ENCODE results near the gene SYF2. TPM values are rescaled to one million over a fixed set of nuclear protein-coding genes. Genes with fewer than 3 reads are reported as not detected.
A peak's percentile ranks its signal among the peaks of the same experiment; 100 is the strongest.

Gene SYF2
- total and polyA plus RNA-seq, 2 of the 13 experiments (the other 11 are each of a cell fraction or from before 2014, with no cell fraction given) = 17.8 to 34.1 TPM

DNA sequence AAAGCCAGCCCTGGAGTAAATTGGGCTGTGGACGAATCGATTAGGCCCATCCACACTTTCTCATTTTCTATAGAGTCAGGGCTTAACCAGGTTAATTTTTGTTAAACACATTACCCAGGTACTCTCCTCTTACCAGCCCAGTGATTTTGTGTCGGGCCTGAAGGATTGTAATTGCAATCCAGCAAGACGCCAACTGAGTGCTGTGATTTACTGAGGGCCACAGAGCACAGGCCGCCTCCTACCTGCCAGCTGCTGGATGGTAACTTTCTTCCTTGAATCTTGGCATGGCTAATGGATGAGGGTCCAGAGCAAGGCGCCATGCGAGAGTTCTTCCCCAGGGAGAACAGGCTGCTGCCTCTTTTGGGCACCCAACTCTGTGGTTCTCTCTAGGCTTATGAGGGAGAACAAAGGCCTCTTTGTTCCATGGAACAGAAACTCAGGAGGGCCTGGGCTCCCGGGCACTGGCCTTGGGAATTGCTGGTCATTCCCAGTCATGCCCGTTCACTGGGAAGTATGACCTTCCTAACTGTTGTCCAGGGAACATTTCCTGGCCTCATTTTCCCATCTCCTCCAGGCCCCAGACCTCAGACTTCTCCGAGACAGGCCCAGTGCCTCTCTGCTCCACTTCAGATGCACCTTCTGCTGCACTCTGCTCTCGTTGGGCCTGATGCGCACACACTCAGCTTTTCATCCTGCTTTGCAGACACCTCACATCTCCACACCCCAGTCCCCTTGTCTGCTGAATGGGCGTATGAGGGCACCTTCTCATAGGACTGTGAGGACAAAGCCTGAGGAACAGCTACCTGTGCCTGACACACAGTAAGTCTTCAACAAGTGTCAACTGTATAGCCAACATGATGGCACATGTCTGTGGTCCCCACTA, 57.3 kb downstream of the SYF2 start (continued):
- TF ChIP-seq MTA1 (CRISPR knock-in tag; IDR thresholded peaks at IDR 0.05; ENCODE audit: borderline replicate concordance) (peak; percentile 58; the same call in 1 of the 2 replicates), ZNF281 (CRISPR knock-in tag; IDR thresholded peaks at IDR 0.05; ENCODE audit: borderline replicate concordance) (no peak), PAX8 (CRISPR knock-in tag; IDR thresholded peaks at IDR 0.05; ENCODE audit: borderline replicate concordance) (no peak), WIZ (CRISPR knock-in tag; IDR thresholded peaks at IDR 0.05) (no peak), MLXIP (CRISPR knock-in tag; IDR thresholded peaks at IDR 0.05; ENCODE audit: borderline replicate concordance) (no peak), MEIS1 (CRISPR knock-in tag; IDR thresholded peaks at IDR 0.05; ENCODE audit: borderline replicate concordance) (peak; percentile 63), KDM1A (CRISPR knock-in tag; IDR thresholded peaks at IDR 0.05) (peak; percentile 70), FOXA1 (IDR thresholded peaks at IDR 0.05) (no peak), FOXA1 (CRISPR knock-in tag; IDR thresholded peaks at IDR 0.05) (no peak), FOXC1 (CRISPR knock-in tag; IDR thresholded peaks at IDR 0.05; ENCODE audit: borderline replicate concordance) (no peak; the same call in 1 of the 2 replicates), MTF1 (CRISPR knock-in tag; IDR thresholded peaks at IDR 0.05) (no peak), EP300 (IDR thresholded peaks at IDR 0.05; ENCODE audit: low read depth in 2 of 2, low read length in 2 of 2) (0 out of 4 replicates have a peak, but pooled peaks of 1 of the 2 experiments have one; percentile 23), EP300 (CRISPR knock-in tag; IDR thresholded peaks at IDR 0.05; ENCODE audit: borderline replicate concordance) (no peak), ZNF143 (CRISPR knock-in tag; IDR thresholded peaks at IDR 0.05) (0 out of 2 replicates have a peak, but pooled peaks have one; percentile 6), MAFK (conservative IDR thresholded peaks at IDR 0.05 in 1 of 2, IDR thresholded peaks at IDR 0.05 in 1 of 2; ENCODE audit: low read length in 2 of 2) (no peak), ZNF275 (CRISPR knock-in tag; IDR thresholded peaks at IDR 0.05; ENCODE audit: borderline replicate concordance) (no peak), HMGA1 (CRISPR knock-in tag; conservative IDR thresholded peaks at IDR 0.05) (no peak), ZNF614 (CRISPR knock-in tag; IDR thresholded peaks at IDR 0.05; ENCODE audit: borderline replicate concordance) (no peak; the same call in 1 of the 2 replicates)
- TF ChIP-seq, protein P1, sequence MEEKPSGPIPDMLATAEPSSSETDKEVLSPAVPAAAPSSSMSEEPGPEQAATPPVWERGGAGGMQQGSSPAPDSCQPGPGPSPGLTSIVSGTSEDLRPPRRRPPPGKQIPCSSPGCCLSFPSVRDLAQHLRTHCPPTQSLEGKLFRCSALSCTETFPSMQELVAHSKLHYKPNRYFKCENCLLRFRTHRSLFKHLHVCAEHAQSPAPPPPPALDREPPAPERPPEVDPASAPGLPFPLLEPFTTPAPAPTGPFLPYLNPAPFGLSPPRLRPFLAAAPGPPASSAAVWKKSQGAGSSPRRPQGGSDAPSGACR (CRISPR knock-in tag; IDR thresholded peaks at IDR 0.05) = 0 out of 2 replicates have a peak, but pooled peaks have one; percentile 16

All from HepG2 (cell line).